HCT116 (cell line): ENCODE measurements around the gene TXNDC17.

Experiments used
- POLR2AphosphoS5 ChIP-seq: IDR thresholded peaks from 2 replicates; pipeline ENCODE4 v1.6.1; 2011; ENCODE audit warnings: mild to moderate bottlenecking, low read depth, low read length, moderate library complexity
- RAD21 ChIP-seq: IDR thresholded peaks from 2 replicates; pipeline ENCODE4 v1.6.1; 2012; ENCODE audit warnings: low read depth, mild to moderate bottlenecking
- SIN3A ChIP-seq: IDR thresholded peaks from 2 replicates; pipeline ENCODE4 v1.6.1; 2012; ENCODE audit warnings: low read depth
- TF ChIP-seq, protein P1 (sequence below), 3 experiments: fragments of 200-600 bp in 1 of 3; sonication (generic) in 1 of 3; IDR thresholded peaks in 2 of 3; conservative IDR thresholded peaks in 1 of 3; 2 replicates each; pipeline ENCODE4 v1.5.1; 2012 to 2017; ENCODE audit warnings: low read depth in 2 of 3, low read length in 2 of 3, antibody characterized with exemption in 1 of 3, borderline replicate concordance in 1 of 3, control low read depth in 1 of 3, mild to moderate bottlenecking in 1 of 3, mixed read lengths in 1 of 3, mixed run types in 1 of 3, moderate library complexity in 1 of 3; ENCODE audit not compliant: insufficient read depth in 1 of 3

GRCh38 chr17:6638046-6638908 is 2.6 kb upstream of the TXNDC17 start:
- TF ChIP-seq RAD21 (no peak), SIN3A (no peak), POLR2AphosphoS5 (no peak)
- TF ChIP-seq, protein P1, sequence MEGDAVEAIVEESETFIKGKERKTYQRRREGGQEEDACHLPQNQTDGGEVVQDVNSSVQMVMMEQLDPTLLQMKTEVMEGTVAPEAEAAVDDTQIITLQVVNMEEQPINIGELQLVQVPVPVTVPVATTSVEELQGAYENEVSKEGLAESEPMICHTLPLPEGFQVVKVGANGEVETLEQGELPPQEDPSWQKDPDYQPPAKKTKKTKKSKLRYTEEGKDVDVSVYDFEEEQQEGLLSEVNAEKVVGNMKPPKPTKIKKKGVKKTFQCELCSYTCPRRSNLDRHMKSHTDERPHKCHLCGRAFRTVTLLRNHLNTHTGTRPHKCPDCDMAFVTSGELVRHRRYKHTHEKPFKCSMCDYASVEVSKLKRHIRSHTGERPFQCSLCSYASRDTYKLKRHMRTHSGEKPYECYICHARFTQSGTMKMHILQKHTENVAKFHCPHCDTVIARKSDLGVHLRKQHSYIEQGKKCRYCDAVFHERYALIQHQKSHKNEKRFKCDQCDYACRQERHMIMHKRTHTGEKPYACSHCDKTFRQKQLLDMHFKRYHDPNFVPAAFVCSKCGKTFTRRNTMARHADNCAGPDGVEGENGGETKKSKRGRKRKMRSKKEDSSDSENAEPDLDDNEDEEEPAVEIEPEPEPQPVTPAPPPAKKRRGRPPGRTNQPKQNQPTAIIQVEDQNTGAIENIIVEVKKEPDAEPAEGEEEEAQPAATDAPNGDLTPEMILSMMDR (IDR thresholded peaks at IDR 0.05 in 2 of 3, conservative IDR thresholded peaks at IDR 0.05 in 1 of 3; ENCODE audit: borderline replicate concordance in 1 of 3, insufficient read depth in 1 of 3, low read depth in 2 of 3, low read length in 2 of 3) = no peak
